Activated CD4-positive, CD25-positive, alpha-beta regulatory T cell treated with anti-CD3 and anti-CD28 coated beads, Interleukin-2, amount 50 U/mL, for 72 hours (primary cell): ENCODE measurements around the gene LRIG1.

Experiments
- DNase-seq: peaks from one replicate; pipeline ENCODE4 v3.0.0; 2021

The LRIG1 gene

GRCh38 chr3:66398228-66399025, 102.4 kb downstream of the LRIG1 start:
- no peak for DNase-seq

GRCh38 chr3:66397745-66398144, 103.1 kb downstream of the LRIG1 start:
- DNase-seq: no peak

- no peak for DNase-seq
Observed at GRCh38 chr3:66396888-66397287, 103.9 kb downstream of the LRIG1 start.

GRCh38 chr3:66396161-66396760, 104.6 kb downstream of the LRIG1 start:
- no peak for DNase-seq

GRCh38 chr3:66395635-66396034, 105.2 kb downstream of the LRIG1 start:
- no peak for DNase-seq

GRCh38 chr3:66394753-66395249, 106.0 kb downstream of the LRIG1 start:
- no peak for DNase-seq

- peak; percentile 45 for DNase-seq
Observed at GRCh38 chr3:66394019-66394752, 106.6 kb downstream of the LRIG1 start.

- DNase-seq: no peak
Observed at GRCh38 chr3:66393333-66394005, 107.4 kb downstream of the LRIG1 start.

GRCh38 chr3:66392966-66393332, 107.9 kb downstream of the LRIG1 start:
- no peak for DNase-seq

- DNase-seq: no peak
Observed at GRCh38 chr3:66392512-66392911, 108.3 kb downstream of the LRIG1 start.

GRCh38 chr3:66390013-66390412, 110.8 kb downstream of the LRIG1 start:
- DNase-seq: no peak

- DNase-seq: no peak
Observed at GRCh38 chr3:66386925-66387650, 113.7 kb downstream of the LRIG1 start.

- no peak for DNase-seq
Observed at GRCh38 chr3:66386011-66386924, 114.6 kb downstream of the LRIG1 start.

GRCh38 chr3:66385066-66385465, 115.8 kb downstream of the LRIG1 start:
- DNase-seq: no peak

GRCh38 chr3:66383998-66384745, 116.7 kb downstream of the LRIG1 start:
- no peak for DNase-seq

GRCh38 chr3:66383023-66383422, 117.8 kb downstream of the LRIG1 start:
- DNase-seq: no peak

- no peak for DNase-seq
Observed at GRCh38 chr3:66382142-66382541, 118.7 kb downstream of the LRIG1 start.

- no peak for DNase-seq
Observed at GRCh38 chr3:66381626-66382025, 119.2 kb downstream of the LRIG1 start.

- no peak for DNase-seq
Observed at GRCh38 chr3:66380200-66380932, 120.5 kb downstream of the LRIG1 start.

GRCh38 chr3:66379565-66379964, 121.3 kb downstream of the LRIG1 start:
- no peak for DNase-seq
